Activated CD4-positive, alpha-beta T cell treated with anti-CD3 and anti-CD28 coated beads for 1 hour (primary cell): Measurements from ENCODE around the gene TMEM8B.

Source experiments
- DNase-seq: peaks from one replicate; pipeline ENCODE4 v3.0.0-alpha.2; 2020

The TMEM8B gene

DNA sequence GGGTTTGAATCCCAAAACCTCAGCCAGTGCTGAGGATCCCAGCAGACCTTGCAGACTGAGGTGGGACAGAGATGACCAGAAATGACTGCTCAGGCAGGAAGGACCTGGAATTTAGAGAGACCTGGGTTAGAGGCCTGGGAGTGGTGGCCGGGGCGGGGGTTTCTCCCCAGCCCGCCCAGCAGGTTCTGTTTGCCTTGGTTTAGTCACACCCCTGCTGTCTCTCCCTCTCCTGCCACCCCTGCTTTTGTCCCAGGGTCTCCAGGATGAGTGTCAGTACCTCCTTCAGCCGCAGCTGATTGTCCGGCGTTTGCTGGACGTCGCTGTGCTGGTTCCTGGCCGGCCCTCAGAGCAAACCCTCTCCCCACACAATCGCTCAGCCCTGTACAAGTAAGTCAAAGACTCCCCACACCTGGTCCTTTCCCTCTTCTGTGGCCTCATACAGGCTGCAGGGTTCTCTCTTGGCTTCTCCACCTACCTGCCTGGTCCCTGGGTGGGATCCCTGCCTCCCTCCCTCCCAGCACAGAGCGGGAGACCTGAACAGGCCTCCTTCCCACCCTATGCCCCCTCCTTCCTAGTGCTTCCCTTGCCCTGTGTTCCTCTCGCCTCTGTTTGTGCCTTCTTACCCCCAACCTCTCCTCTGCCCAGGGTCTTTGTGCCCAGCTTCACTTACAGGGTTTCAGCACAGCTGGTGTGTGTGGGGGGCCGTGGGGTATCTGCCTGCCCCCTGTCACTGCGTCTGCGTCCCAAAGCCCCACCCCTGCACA is 12.0 kb downstream of the TMEM8B start:
- no peak for DNase-seq

DNA sequence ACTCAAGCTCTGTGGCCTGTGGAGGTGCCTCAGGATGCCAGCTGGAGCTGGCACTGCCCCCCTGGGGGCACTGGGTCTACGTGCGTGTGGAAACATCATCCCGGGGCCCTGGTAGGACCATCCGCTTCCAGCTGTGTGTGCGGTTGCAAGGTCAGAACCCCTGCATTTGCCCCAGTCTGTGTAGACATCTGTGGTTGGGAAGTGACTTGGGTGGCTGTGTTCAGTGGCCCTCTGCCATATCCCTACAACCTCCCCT is 12.5 kb downstream of the TMEM8B start:
- DNase-seq = no peak

DNA sequence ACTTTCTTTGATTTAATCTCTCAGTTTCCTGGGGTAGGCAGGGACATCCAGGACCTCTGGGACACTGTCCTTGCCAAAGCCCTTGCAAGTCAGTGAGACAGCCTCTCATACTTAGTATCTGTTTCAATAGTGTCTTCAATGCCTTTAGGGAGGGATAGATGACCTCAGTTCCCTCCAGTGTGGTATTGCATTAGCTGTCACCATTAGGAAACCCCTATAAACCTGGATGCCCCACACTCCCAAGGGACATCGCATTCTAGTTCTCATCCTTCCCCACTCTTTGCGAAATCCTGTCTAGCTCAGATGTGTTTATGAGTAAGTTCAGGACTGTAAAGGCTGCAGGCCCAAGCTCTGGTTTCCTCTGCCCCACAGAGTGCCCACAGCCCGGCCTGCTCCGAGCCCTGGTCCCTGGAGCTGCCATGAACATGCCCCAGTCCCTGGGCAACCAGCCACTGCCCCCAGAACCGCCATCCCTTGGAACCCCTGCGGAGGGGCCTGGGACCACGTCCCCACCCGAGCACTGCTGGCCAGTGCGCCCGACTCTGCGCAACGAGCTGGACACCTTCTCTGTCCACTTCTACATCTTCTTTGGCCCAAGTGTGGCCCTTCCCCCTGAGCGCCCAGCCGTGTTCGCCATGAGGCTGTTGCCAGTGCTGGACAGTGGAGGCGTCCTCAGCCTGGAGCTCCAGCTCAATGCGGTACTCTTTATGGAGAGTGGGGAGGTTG is 13.2 kb downstream of the TMEM8B start:
- no peak for DNase-seq

DNA sequence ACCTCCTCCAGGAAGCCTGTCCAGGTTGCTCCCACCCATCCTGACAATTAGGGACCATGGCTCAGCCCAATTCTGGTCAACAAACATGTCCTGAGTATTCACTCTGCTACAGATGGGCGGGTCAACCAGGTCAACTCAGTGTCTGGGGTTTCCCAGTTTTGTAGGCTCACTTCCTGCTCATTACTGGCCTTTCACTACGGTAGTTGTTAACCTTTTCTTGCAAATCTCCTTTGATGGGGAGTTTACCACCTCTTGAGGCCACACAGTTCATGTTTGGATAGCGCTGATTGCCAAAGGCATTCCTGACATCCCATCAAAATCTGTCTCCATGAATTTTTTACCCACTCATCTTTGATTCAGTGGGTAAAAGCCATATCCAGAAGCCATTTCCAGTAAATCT is 13.8 kb downstream of the TMEM8B start:
- no peak for DNase-seq

DNA sequence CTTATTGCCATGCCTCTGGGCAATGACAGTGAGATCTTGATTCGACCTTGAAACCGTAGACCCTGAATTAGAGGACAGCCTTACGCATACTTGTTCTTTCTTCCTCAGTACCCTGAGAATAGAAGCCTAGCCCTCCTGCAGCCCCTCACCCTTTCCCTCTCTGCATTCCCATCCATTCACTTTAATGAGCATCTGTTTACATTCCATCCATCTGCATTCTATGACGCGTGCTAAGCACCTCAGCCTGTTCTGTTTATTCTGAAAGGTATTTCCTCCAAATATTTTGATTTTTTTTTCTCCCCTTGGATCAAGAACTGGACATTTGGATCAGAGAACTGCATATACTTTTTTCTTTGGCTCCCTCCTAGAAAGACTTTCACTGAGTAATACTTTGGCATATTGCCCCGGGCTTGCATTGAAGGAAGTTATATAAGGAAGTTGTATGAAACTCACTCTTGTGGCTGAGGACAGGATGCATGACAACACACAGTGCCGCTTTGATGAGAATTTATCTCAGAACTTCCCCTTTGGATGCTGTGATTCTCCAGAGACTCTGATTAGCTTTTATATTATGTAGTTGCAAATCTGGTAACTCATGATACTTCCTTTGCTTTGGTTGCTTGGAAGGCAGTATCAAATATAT is 15.7 kb downstream of the TMEM8B start:
- DNase-seq = no peak

DNA sequence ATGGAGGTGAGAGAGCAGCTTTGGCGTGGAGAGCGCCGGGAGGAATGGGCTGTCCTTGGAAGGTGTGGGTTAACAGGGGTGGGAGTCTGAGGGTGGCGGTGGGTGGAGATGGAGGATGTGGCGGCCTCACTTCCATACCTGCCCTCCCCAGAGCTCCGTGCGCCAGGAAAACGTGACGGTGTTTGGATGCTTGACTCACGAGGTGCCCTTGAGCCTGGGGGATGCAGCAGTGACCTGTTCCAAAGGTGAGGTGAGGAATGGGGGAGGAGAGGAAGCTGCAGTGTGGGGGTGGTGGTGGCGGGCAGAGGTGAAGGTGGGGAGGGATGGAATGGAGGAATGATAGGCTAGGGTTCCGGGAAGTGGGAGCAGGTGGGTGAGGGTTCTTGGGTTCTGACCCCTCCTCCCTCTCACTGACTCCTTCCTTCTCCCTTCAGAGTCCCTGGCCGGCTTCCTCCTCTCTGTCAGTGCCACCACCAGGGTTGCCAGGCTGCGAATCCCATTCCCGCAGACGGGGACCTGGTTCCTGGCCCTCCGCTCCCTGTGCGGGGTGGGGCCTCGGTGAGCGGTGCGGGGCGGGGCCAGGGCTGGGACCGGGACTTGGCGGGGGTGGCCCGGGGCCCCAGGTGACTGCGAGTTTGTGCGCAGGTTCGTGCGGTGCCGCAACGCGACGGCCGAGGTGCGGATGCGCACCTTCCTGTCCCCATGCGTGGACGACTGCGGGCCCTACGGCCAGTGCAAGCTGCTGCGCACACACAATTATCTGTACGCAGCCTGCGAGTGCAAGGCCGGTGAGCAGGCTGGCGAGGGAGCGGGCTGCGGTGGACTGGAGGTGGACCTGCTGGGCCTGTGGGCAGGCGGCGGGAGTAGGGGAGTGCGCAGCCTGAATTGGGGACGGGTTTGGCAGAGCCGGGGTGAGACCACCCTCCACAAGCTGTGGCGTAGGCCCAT is 17.1 kb downstream of the TMEM8B start:
- DNase-seq = no peak

DNA sequence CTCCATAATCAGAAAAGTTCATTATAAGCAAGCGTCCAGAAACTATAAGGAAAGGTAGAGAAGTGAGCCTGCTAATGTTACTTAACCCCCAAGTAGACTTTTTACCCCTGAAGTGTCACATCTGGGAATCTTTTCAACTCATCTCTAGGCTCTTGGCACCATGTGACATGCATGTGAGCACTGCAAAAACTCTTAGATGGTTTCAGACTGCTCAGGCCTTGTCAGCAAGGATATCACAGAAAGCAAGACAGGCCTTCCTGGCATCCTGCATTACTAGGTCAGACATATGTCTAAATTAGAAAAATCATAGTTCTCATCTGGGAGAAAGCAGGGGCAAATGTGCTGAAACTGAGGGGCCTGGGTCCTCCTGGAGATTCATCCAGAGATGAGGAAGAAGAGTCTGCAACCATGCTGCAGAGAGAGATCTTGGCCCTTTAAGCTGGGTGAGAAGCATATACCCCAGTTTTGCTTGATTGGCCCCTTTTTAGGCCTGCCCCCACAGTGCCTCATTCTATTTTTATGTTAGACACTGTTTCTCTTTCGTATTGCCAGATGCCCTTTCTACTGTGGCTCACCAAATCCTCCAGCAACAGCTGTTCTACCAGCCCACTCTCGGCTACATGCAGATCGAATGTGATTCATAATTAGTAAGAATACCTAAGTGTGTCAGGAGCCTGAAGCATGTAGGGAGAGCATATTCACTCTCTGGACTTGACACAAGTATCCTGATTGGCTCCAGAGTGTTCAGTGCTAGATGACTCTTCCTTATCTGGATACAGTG is 19.0 kb downstream of the TMEM8B start:
- DNase-seq = no peak

DNA sequence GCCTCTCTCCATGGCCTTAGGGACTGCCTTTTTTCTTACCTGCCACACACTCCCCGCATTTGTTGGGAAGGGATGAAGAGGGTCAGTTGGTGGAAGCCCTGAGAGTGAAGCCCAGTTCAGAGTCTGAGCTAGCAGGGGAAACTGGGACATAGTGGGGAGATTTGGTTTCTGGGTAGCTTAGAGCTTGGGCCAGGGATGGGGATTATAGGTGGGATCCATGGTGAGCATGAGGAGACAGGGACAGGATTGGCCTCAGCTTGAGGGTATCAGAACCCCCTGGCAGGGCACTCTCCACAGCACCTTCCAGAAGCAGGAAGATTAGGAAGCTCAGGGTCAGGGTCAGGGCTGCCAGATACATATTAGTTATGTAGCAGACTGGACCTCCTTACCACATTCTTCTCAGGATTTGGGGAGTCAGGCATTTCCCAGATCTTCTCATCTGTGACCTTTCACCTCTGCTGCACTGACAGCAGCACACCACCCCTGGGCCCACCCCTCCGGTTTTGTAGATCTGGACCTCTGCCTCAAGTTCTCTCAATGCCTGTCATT is 23.3 kb downstream of the TMEM8B start:
- no peak for DNase-seq

DNA sequence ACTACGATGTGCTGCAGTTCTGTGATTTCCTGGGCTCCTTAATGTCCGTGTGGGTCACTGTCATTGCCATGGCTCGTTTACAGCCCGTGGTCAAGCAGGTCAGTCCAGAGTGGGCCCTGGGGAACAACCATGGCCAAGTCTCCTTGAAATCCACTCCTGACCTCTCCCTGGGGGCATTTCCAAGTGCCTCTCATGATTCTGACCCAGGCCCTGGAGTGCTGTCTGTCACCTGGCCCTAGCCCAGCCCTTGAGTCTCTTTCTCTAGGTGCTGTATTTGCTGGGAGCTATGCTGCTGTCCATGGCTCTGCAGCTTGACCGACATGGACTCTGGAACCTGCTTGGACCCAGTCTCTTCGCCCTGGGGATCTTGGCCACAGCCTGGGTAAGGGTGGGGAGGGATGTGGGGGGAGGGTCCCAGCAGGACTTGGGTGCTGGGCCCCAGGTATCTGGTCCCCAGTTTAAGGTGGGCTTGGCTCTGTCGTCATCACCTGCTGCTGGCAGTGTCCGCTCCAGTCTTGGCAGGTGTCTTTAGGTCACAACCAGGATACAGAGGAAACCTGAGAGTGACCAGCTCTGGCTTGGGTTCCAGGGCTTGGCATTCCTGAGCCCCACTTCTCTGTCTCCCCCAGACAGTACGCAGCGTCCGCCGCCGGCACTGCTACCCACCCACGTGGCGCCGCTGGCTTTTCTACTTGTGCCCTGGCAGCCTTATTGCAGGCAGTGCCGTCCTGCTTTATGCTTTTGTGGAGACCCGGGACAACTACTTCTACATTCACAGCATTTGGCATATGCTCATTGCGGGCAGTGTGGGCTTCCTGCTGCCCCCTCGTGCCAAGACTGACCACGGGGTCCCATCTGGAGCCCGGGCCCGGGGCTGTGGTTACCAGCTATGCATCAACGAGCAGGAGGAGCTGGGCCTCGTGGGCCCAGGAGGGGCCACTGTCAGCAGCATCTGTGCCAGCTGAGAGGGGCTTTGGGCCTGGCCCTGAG is 24.1 kb downstream of the TMEM8B start:
- DNase-seq = no peak

DNA sequence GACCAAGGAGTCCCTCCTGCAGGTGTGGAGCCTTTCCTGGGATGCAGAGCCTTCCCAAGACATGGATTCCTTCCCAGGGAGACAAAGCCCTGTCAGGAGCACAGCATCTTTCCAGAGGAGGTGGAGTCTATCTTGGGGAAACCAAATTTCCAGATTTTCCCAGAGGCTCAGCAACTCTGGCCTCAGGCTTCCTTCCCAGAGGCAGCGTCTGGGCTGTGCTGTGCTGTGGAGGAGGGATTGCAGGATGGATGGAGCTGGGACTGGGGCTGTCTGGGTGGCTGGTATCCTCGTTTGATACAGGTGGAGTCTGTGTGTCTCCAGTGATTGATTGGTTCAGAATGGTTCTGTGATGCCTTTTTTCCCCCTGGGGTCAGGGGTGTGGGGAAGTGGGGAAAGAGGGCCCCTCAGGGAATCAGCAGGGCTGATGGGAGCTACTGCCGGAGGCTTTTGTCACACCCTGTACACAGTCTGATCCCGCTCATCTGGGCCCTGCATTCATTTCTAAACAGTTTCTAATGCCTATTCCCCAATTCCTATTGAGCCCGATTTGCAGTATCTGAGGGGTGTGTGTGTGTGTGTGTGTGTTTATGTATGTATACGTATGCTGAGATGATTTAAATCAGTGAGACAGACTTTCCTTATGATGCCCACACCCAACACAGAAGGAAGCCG is 25.2 kb downstream of the TMEM8B start:
- DNase-seq = no peak

DNA sequence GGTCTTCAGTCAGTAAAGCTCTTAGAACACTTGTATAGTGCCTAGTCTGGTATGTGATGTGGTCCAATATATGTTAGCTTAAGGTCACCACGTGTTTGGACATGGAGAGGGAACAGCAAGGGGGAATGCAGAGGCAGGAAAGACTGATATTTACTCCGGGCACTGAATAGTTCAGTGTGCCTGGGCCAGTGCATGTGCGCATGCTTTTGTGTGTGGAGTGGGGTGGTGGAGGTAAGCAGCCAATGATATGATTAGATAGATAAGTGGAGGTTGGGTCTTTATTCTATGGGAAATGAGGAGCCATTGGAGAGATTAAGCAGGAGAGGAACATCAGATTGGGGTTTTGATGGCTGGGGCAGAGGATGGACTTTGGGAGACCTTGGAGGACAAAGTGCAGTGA is 27.2 kb downstream of the TMEM8B start:
- DNase-seq = no peak

DNA sequence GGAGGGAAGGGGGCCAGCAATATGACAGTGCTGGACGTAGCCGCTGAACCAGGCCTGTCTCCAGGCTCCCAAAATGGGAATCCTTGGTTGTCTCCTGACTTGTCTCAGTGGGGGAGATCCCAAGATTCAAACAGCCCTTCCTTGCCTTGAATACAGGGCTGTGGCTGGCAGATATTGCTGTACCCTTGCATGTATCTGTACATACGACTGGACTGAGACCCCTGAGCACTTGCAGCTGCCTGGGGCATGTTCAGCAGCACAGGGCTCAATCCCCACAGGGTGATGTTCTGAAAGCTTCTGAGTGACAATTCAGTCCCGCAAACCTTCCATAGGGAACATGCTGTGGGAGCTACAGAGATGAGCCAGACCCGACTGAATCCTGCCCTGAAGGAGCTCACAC is 27.9 kb downstream of the TMEM8B start:
- DNase-seq = no peak

DNA sequence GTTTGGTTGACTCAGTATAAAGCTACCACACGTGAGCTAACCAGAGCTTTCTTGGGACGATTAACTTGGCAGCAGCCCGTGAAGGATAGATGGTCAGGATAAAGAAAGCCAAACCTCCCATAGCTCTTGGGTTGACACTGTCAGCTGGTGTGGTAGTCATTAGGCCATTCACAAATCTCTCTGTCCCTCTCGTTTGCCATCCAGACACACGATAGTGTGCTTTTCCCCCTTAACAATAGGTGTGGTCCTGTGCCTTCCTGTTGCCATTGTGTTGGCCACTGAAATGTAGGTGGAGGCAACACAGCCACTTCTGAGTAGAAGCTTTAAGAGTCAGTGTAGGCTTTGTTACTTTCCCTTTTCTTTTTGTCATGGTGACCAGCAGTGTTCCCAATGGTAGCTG is 29.4 kb downstream of the TMEM8B start:
- no peak for DNase-seq

DNA sequence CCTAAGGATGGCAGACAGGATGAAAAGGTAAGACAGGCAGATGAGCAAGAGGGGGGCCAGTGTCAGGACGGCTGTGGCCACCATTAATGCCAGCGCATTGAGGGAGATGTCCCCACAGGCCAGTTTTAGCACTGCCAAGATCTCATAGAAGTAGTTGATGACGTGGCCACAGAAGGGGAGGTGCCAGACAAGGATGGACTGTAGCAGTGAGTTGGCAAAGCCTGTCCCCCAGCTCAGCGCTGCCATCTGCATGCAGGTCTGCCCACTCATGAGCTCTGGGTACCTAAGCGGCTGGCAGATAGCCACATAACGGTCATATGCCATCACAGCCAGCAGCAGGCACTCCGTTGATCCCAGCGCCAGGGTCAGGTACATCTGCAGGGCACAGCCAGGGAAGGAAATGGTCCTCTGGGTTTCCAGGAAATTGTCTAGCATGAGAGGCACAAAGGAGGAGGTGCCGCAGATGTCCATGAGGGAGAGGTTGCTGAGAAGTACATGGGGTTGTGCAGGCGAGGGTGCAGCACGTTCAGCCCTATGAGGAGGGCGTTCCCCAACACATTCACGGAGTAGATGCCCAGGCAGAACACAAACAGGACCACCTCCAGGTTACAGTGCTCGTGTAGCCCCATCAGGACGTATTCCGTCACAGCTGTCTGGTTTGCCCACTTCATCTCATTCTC is 30.4 kb downstream of the TMEM8B start:
- no peak for DNase-seq

DNA sequence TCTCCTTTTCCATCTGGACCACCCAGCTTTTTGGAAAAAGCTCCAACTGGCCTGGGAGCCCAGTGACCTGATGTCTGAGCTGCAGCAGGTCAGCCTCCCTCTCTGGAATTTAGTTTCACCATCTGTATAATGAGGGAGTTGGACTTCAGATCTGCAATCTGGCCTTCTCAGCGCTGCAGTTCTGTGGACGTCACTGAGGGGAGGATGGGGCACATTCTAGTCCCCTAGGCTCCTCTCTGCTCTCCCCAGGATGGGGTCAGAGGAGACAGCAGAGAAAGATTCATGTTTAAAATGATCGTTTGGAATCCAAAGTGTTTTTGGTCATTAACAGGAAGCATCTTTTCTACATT is 30.9 kb downstream of the TMEM8B start:
- no peak for DNase-seq

DNA sequence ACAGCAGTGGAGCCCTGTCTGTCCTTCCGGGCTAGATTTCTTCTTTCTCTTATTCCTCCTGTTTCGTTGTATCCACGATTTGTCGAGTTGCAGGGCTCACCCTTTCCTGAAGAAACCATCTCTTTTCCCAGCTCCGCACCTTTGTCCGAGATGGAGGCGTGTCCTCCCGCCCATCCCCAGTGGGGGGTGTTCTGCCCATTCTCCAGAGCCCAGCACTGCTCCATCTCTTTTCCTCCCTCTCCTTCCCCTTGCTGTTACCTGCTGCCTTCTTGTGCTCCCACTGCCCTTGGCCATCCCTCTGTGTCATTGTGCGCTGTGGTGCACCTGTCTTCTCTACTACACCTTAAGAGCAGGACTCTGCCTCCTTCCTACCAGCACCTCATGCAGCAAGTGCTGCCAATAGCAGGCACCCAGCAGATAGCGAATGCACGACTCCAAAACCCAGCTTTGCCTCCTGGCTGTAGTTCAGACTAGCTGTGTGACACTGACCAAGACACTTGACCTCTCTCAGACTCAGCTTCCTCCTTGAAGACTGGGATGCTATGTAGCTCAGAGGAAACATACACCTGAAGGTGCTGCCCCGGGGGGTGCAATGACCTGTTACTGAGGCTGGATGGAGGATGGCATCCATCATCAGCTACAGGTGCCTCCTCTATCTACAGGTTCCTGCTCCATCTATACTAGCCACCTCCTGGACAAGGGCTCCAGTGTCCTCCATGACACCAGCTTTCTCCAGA is 32.3 kb downstream of the TMEM8B start:
- no peak for DNase-seq

DNA sequence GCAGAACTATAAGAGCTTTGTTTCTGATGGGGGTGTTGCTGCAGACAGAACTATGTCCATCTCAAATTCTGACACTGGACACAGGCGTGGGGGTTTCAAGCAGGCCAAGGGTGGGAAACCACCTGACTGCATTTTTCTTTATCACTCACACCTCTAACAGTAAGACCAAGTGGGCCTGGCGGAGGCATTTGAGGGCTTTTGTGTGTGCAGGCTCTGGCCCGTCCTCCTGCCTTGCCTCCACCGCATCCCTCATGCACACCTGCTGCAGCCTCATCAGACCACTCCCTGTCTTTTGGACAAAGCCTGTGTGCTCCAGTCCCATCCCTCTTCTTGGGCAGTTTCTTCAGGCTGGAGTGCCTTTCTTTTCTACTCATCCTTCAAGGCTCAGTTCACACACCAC is 33.3 kb downstream of the TMEM8B start:
- no peak for DNase-seq

DNA sequence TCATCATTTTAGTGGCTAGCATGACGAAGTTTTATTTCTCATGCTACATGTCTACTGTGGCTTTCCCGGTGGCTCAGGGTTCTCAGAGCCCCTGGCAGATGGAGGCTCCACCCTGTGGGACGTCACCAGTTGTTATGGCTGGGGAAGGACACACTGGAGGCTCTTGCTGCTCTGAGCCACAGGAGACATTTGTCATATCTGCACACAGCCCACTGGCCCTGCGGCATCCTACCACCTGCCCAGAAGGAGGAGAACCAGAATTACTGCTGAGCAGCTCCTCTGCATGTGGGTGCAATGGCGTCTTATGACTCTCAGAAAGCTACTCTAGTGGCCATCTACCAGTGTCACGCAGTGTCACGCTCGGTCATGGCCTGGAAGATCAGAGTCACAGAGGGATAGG is 34.6 kb downstream of the TMEM8B start:
- DNase-seq = no peak

DNA sequence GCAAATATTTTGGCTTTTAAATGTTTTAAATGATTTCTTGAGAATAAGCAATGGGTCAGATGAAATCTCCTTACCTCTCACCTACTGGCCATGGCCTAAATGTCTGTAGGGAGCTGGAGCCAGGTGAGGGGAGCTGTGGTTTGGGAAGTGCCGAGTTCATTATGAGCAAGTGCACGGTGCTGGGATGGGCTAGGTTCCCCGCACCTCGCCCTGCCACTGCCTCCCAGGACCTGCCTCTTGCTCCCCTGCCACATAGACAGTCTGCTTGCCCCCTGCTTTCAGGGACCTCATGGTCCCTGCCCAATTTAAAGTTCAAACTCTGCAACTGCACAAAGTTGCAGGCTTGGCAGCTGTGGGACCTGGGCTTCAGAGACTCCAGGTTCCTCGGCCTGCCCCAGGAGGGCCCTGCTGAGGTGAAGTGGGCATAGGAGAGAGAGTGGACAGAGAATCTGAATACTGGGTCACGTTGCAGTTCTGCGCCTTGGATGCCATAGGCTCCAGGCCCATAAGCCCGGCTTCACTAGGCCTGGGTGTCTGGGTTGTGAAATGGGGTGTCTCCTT is 35.7 kb downstream of the TMEM8B start:
- DNase-seq = no peak
